Endothelial cell of umbilical vein (primary cell): ENCODE results near the gene KCNN3. TPM values are rescaled to one million over a fixed set of nuclear protein-coding genes. Genes with fewer than 3 reads are reported as not detected.

Source experiments
- BruUV-seq: library from RNA; stranded (reverse); fragments of 400-500 nt; replicated peaks from 2 replicates; lab custom pipeline; 2021; lab: Mats Ljungman, UMichigan
- CTCF ChIA-PET: fragments of 300-600, 350-600 bp; sonication (Branson Sonifier 250); formaldehyde crosslinking; loops from one replicate; lab custom pipeline; 2021; ENCODE audit warnings: antibody characterized with exemption, inconsistent platforms; lab: Charles Lee
- POLR2A ChIA-PET: fragments of 300-600, 350-600 bp; sonication (Branson Sonifier 250); formaldehyde crosslinking; loops from one replicate; lab custom pipeline; 2021; ENCODE audit warnings: antibody characterized with exemption, inconsistent platforms; lab: Charles Lee
- DNase-seq: peaks from one replicate; pipeline ENCODE4 v3.0.0-alpha.2; 2011; ENCODE audit warnings: low read depth, low spot score
- FAIRE-seq: peaks from 2 replicates; lab custom pipeline; 2011; peaks lifted over from hg19 to GRCh38; lab: Jason Lieb, UNC
- H2AFZ ChIP-seq: 2 replicates; pipeline ENCODE4 v1.6.0; 2012; ENCODE audit warnings: low read depth, low read length, control low read depth, inconsistent platforms
- H3K27ac ChIP-seq: 2 replicates; pipeline ENCODE4 v1.5.1; 2011; ENCODE audit warnings: low read depth, mild to moderate bottlenecking, control low read depth, low read length, moderate library complexity; ENCODE audit not compliant: insufficient read depth
- H3K27me3 ChIP-seq, 2 experiments: 2 replicates each; pipeline versions ENCODE4 v1.6.0 to v1.6.1; 2011; ENCODE audit warnings: low read length in 2 of 2, mixed read lengths in 1 of 2; ENCODE audit not compliant: control insufficient read depth in 2 of 2, insufficient read depth in 2 of 2
- H3K36me3 ChIP-seq, 2 experiments: 2 replicates in 1 of 2; 3 replicates in 1 of 2; pipeline ENCODE4 v1.5.1; 2011; ENCODE audit warnings: low read length in 2 of 2, mild to moderate bottlenecking in 1 of 2, moderate library complexity in 1 of 2; ENCODE audit not compliant: control insufficient read depth in 2 of 2, insufficient read depth in 2 of 2; ENCODE audit errors: extremely low read depth in 1 of 2
- H3K4me1 ChIP-seq: 3 replicates; pipeline ENCODE4 v1.5.1; 2011; ENCODE audit warnings: mild to moderate bottlenecking, low read length; ENCODE audit not compliant: control insufficient read depth, insufficient read depth; ENCODE audit errors: extremely low read depth
- H3K4me2 ChIP-seq: 2 replicates; pipeline ENCODE4 v1.6.1; 2011; ENCODE audit warnings: low read length, control low read depth, mixed read lengths; ENCODE audit not compliant: insufficient read depth
- H3K4me3 ChIP-seq, 3 experiments: fragments of 200-600 bp in 1 of 3; sonication (generic), shearing (Covaris generic) in 1 of 3; replicated peaks in 1 of 3; 2 replicates each; pipeline ENCODE4 v1.5.1; 2011 to 2016; ENCODE audit warnings: control low read depth in 3 of 3, low read length in 3 of 3, mild to moderate bottlenecking in 2 of 3, inconsistent platforms in 1 of 3, low read depth in 1 of 3, moderate library complexity in 1 of 3; ENCODE audit not compliant: insufficient read depth in 1 of 3
- H3K79me2 ChIP-seq: 2 replicates; pipeline ENCODE4 v1.6.0; 2012; ENCODE audit warnings: low read length, inconsistent platforms; ENCODE audit not compliant: control insufficient read depth, insufficient read depth
- H3K9ac ChIP-seq: replicated peaks from 2 replicates; pipeline ENCODE3; 2011; ENCODE audit warnings: low read length, control low read depth; ENCODE audit not compliant: insufficient read depth; ENCODE audit errors: extremely low read depth
- H3K9me1 ChIP-seq: replicated peaks from 3 replicates; pipeline ENCODE4 v1.6.0; 2011; ENCODE audit warnings: mild to moderate bottlenecking, low read length; ENCODE audit not compliant: control insufficient read depth, insufficient read depth; ENCODE audit errors: extremely low read depth
- H3K9me3 ChIP-seq: replicated peaks from 2 replicates; pipeline ENCODE4 v1.5.1; 2012; ENCODE audit warnings: low read length, inconsistent platforms; ENCODE audit not compliant: control insufficient read depth, insufficient read depth
- H4K20me1 ChIP-seq: replicated peaks from 2 replicates; pipeline ENCODE3; 2011; ENCODE audit warnings: mild to moderate bottlenecking, low read length; ENCODE audit not compliant: control insufficient read depth, insufficient read depth; ENCODE audit errors: extremely low read depth
- CTCF ChIP-seq, 2 donors: IDR thresholded peaks; 1 replicate in 1 of 2; 2 replicates in 1 of 2; pipeline ENCODE4 v1.5.1; 2011; ENCODE audit warnings: low read length in 2 of 2, mild to moderate bottlenecking in 2 of 2, moderate library complexity in 2 of 2, control low read depth in 1 of 2, inconsistent platforms in 1 of 2, low read depth in 1 of 2; ENCODE audit not compliant: insufficient read depth in 1 of 2; ENCODE audit errors: extremely low read depth in 1 of 2
- EZH2 ChIP-seq: IDR thresholded peaks from 2 replicates; pipeline ENCODE4 v1.6.1; 2012; ENCODE audit warnings: borderline replicate concordance, low read depth, mild to moderate bottlenecking, moderate library complexity, low read length, inconsistent platforms; ENCODE audit not compliant: severe bottlenecking
- GATA2 ChIP-seq: IDR thresholded peaks from 2 replicates; pipeline ENCODE4 v1.7.0; 2011; ENCODE audit warnings: low read depth, mild to moderate bottlenecking, moderate library complexity, mixed read lengths, low read length; ENCODE audit not compliant: insufficient read length, insufficient read depth
- JUN ChIP-seq: IDR thresholded peaks from 2 replicates; pipeline ENCODE4 v1.6.1; 2011; ENCODE audit warnings: borderline replicate concordance, low read depth; ENCODE audit not compliant: insufficient read length, insufficient read depth
- MAX ChIP-seq: IDR thresholded peaks from 2 replicates; pipeline ENCODE4 v1.6.1; 2011; ENCODE audit not compliant: insufficient read depth, insufficient read length
- MYC ChIP-seq: IDR thresholded peaks from one replicate; pipeline ENCODE4 v1.6.1; 2011; ENCODE audit warnings: mild to moderate bottlenecking, low read depth, low read length
- POLR2A ChIP-seq: IDR thresholded peaks from 2 replicates; pipeline ENCODE4 v1.6.1; 2012; ENCODE audit warnings: low read depth, mild to moderate bottlenecking, control low read depth, low read length
- POLR2AphosphoS5 ChIP-seq: IDR thresholded peaks from 2 replicates; pipeline ENCODE4 v1.6.1; 2012; ENCODE audit warnings: low read depth, mild to moderate bottlenecking, control low read depth, low read length, moderate library complexity; ENCODE audit not compliant: insufficient read depth
- dilution Hi-C: fragments of 300-500 bp; cut with MboI; formaldehyde crosslinking; loops from one replicate; pipeline ENCODE4 v1.15.0; 2019; ENCODE audit warnings: low sequenced_read_pairs; ENCODE audit not compliant: extremely low pct_ligation_motif_present
- intact Hi-C: fragments of 100-400 bp; cut with micrococcal nuclease; formaldehyde crosslinking; loops from one replicate; pipeline ENCODE4 v1.10.0; 2022
- polyA plus RNA-seq, 4 experiments: library from polyadenylated mRNA; depleted of rRNA in 3 of 4; stranded (reverse) in 3 of 4; unstranded in 1 of 4; fragments of >200 nt; gene quantifications; 2 replicates each; pipeline versions ENCODE4 v1.2.1 to v1.2.3, GENCODE V29; 2011 to 2012; ENCODE audit warnings: missing spikeins in 1 of 4
- total RNA-seq: library from RNA; stranded (reverse); gene quantifications from 2 replicates; pipeline ENCODE4 v1.2.3, GENCODE V29; 2021

KCNN3 gene
- total and polyA plus RNA-seq, 2 donors (not counting 3 experiments of a cell fraction or from before 2014, with no cell fraction given), result 0.91 to 1.1 TPM

GRCh38 chr1:154855186-154855851, 14.8 kb downstream of the KCNN3 start:
- no peak for TF ChIP-seq CTCF (IDR thresholded peaks at IDR 0.05; ENCODE audit: extremely low read depth in 1 of 2, insufficient read depth in 1 of 2, low read depth in 1 of 2, low read length in 2 of 2)
- no peak for TF ChIP-seq JUN
- no peak for TF ChIP-seq GATA2
- TF ChIP-seq POLR2A, result no peak
- no peak for TF ChIP-seq MAX
- no peak for TF ChIP-seq POLR2AphosphoS5
- TF ChIP-seq MYC, result no peak
- no peak for TF ChIP-seq EZH2
- Histone ChIP-seq H3K27ac (no peak overlapping the region), H3K4me3 (no peak overlapping the region), H3K27me3 (no peaks in the 10 kb centered on the region), H3K79me2 (no peaks in the 10 kb centered on the region), H3K9me1 (no peaks in the 10 kb centered on the region), H4K20me1 (no peaks in the 10 kb centered on the region), H3K4me1 (no peaks in the 10 kb centered on the region), H3K9me3 (no peaks in the 10 kb centered on the region), H3K4me2 (no peak overlapping the region), H2AFZ (no peak overlapping the region), H3K36me3 (no peaks in the 10 kb centered on the region), H3K9ac (no peak overlapping the region)
- POLR2A ChIA-PET, result no interaction called here
- dilution Hi-C loops, result no loop called here
- FAIRE-seq (no peak), DNase-seq (no peak)
- CTCF ChIA-PET, result interaction anchor here (0.8 kb wide), 1 partner anchor 10 kb away, joined by 3 read pairs; no protein-coding TSS in a partner anchor
- intact Hi-C loops, result no loop called here
- no TSS peak for BruUV-seq
